GM12878 (cell line): ENCODE data around the gene EYA4. TPM values are rescaled to one million over a fixed set of nuclear protein-coding genes. Genes with fewer than 3 reads are reported as not detected.
"Not testable (repeated sequence)": the region's sequence is repeated elsewhere in the genome, so short reads cannot be mapped to it uniquely, and the experiment has no call there.

ENCODE experiments used
- ATAC-seq: fragments of 200-7000 bp; cut with Tn5 transposase; 3 replicates; pipeline ENCODE4 v1.9.1; 2020; ENCODE audit warnings: mild to moderate bottlenecking, moderate library complexity
- BruUV-seq: library from RNA; stranded (reverse); fragments of 400-500 nt; replicated peaks from 2 replicates; lab custom pipeline; 2021; lab: Mats Ljungman, UMichigan
- CTCF ChIA-PET: fragments of 300-600 bp; sonication (Branson Sonifier 250); formaldehyde crosslinking; extraction: SDS; loops from one replicate; lab custom pipeline; 2021; ENCODE audit warnings: inconsistent platforms; lab: Yijun Ruan, JAX
- POLR2A ChIA-PET: fragments of 350-600 bp; formaldehyde crosslinking; extraction: SDS; loops from one replicate; lab custom pipeline; 2021; ENCODE audit warnings: inconsistent platforms; lab: Charles Lee
- RAD21 ChIA-PET: fragments of 300-600 bp; sonication (Branson Sonifier 250); formaldehyde crosslinking; loops from one replicate; lab custom pipeline; 2023; ENCODE audit warnings: antibody characterized with exemption; ENCODE audit not compliant: unreplicated experiment; lab: Charles Lee
- SMC1A ChIA-PET: fragments of 300-600 bp; sonication (Branson Sonifier 250); formaldehyde crosslinking; loops from one replicate; lab custom pipeline; 2023; ENCODE audit not compliant: unreplicated experiment, uncharacterized antibody; lab: Charles Lee
- DNase-seq: peaks from one replicate; pipeline ENCODE4 v3.0.0-alpha.2; 2011; ENCODE audit warnings: low read depth, low spot score
- FAIRE-seq: peaks from 3 replicates; lab custom pipeline; 2011; peaks lifted over from hg19 to GRCh38; lab: Jason Lieb, UNC
- H2AFZ ChIP-seq: 2 replicates; pipeline ENCODE4 v1.6.0; 2011; ENCODE audit warnings: low read depth, low read length, control low read depth; ENCODE audit not compliant: control insufficient read depth
- H3K27ac ChIP-seq: 2 replicates; pipeline ENCODE4 v1.5.1; 2011; ENCODE audit warnings: control low read depth; ENCODE audit not compliant: control insufficient read depth, insufficient read depth
- H3K27me3 ChIP-seq, 2 experiments: replicated peaks in 1 of 2; 2 replicates each; pipeline versions ENCODE4 v1.6.0 to v1.6.1; 2011; ENCODE audit warnings: low read length in 1 of 2; ENCODE audit not compliant: control insufficient read depth in 2 of 2, insufficient read depth in 2 of 2
- H3K36me3 ChIP-seq, 2 experiments: 2 replicates each; pipeline ENCODE4 v1.5.1; 2011; ENCODE audit warnings: low read length in 1 of 2; ENCODE audit not compliant: control insufficient read depth in 2 of 2, insufficient read depth in 2 of 2
- H3K4me1 ChIP-seq: 2 replicates; pipeline ENCODE4 v1.6.1; 2011; ENCODE audit warnings: mild to moderate bottlenecking, low read length, moderate library complexity, mixed read lengths; ENCODE audit not compliant: control insufficient read depth, insufficient read depth
- H3K4me2 ChIP-seq: 2 replicates; pipeline ENCODE4 v1.6.0; 2011; ENCODE audit warnings: control low read depth; ENCODE audit not compliant: control insufficient read depth, insufficient read depth
- H3K4me3 ChIP-seq: fragments of 200-600 bp; sonication (generic); 2 replicates; pipeline ENCODE4 v1.5.1; 2016
- H3K79me2 ChIP-seq: 2 replicates; pipeline ENCODE4 v1.6.0; 2011; ENCODE audit warnings: low read length; ENCODE audit not compliant: control insufficient read depth, insufficient read depth
- H3K9ac ChIP-seq: 2 replicates; pipeline ENCODE4 v1.8.0; 2011; ENCODE audit warnings: low read length, control low read depth, mixed read lengths; ENCODE audit not compliant: control insufficient read depth, insufficient read depth
- H3K9me3 ChIP-seq: replicated peaks from 3 replicates; pipeline ENCODE4 v1.5.1; 2011; ENCODE audit warnings: mild to moderate bottlenecking, low read length; ENCODE audit not compliant: control insufficient read depth, insufficient read depth
- H4K20me1 ChIP-seq: 2 replicates; pipeline ENCODE4 v1.6.0; 2011; ENCODE audit not compliant: control insufficient read depth, insufficient read depth
- IKZF2 ChIP-seq, 2 experiments: fragments of 450-650 bp; IDR thresholded peaks; 2 replicates each; pipeline ENCODE4 v1.6.1; 2017; ENCODE audit warnings: mild to moderate bottlenecking in 2 of 2, moderate library complexity in 2 of 2
- PKNOX1 ChIP-seq: fragments of 450-650 bp; IDR thresholded peaks from 2 replicates; pipeline ENCODE4 v1.6.1; 2016; ENCODE audit warnings: mild to moderate bottlenecking
- RBBP5 ChIP-seq: fragments of 200-600 bp; sonication (generic); conservative IDR thresholded peaks from 2 replicates; pipeline ENCODE4 v1.6.1; 2016
- REST ChIP-seq: IDR thresholded peaks from 2 replicates; pipeline ENCODE4 v1.6.1; 2012; ENCODE audit warnings: mild to moderate bottlenecking, low read depth, low read length
- RFX5 ChIP-seq: IDR thresholded peaks from 2 replicates; pipeline ENCODE4 v1.6.1; 2011; ENCODE audit warnings: low read depth, low read length, improper control_type of control experiment
- RUNX3 ChIP-seq: IDR thresholded peaks from 2 replicates; pipeline ENCODE4 v1.6.1; 2012; ENCODE audit warnings: low read length, inconsistent platforms
- SREBF2 ChIP-seq: IDR thresholded peaks from 2 replicates; pipeline ENCODE4 v1.6.1; 2012; ENCODE audit warnings: mild to moderate bottlenecking, low read length
- YY1 ChIP-seq: IDR thresholded peaks from 2 replicates; pipeline ENCODE4 v1.6.1; 2011; ENCODE audit warnings: low read depth, mild to moderate bottlenecking, low read length
- WGBS: methylation state at CpG from one replicate; pipeline ENCODE4 v1.1.6; 2016; ENCODE audit warnings: low lambda C conversion rate; ENCODE audit not compliant: insufficient replicate concordance, insufficient coverage; ENCODE audit errors: missing lambda C conversion rate; 5-methylcytosine and 5-hydroxymethylcytosine counted together
- in situ Hi-C: fragments of 300-500 bp; cut with MboI; formaldehyde crosslinking; loops from 9 replicates; pipeline ENCODE4 v1.14.3; 2018; ENCODE audit warnings: mixed read lengths
- intact Hi-C: fragments of 100-400 bp; cut with micrococcal nuclease; formaldehyde crosslinking; loops from one replicate; pipeline ENCODE4 v1.14.2; 2022; ENCODE audit not compliant: unreplicated experiment
- polyA plus RNA-seq, 11 experiments: library from polyadenylated mRNA; depleted of rRNA in 4 of 11; unstranded in 6 of 11; stranded (reverse) in 5 of 11; fragments of >200 nt; fragmentation: Nextera tagmentation in 4 of 11; fragmentation: Illumina TruSeq in 1 of 11; extraction: Ambion mirVana in 4 of 11; extraction: Trizol in 1 of 11; gene quantifications; 1 replicate in 1 of 11; 2 replicates in 10 of 11; pipeline versions ENCODE4 v1.2.1 to v1.2.3, GENCODE V29; 2011 to 2016; ENCODE audit warnings: inconsistent platforms in 2 of 11, missing spikeins in 2 of 11, low read depth in 1 of 11
- total RNA-seq, 4 experiments: library from RNA; depleted of rRNA in 3 of 4; stranded (reverse); fragments of >200 nt in 3 of 4; fragmentation: Illumina TruSeq in 1 of 4; extraction: Trizol in 1 of 4; gene quantifications; 2 replicates each; pipeline versions ENCODE4 v1.2.1 to v1.2.3, GENCODE V29; 2013 to 2021

The EYA4 gene
- total and polyA plus RNA-seq, 10 of the 15 experiments (the other 5 are each of a cell fraction or from before 2014, with no cell fraction given): 0.02 TPM; not detected in 9

DNA sequence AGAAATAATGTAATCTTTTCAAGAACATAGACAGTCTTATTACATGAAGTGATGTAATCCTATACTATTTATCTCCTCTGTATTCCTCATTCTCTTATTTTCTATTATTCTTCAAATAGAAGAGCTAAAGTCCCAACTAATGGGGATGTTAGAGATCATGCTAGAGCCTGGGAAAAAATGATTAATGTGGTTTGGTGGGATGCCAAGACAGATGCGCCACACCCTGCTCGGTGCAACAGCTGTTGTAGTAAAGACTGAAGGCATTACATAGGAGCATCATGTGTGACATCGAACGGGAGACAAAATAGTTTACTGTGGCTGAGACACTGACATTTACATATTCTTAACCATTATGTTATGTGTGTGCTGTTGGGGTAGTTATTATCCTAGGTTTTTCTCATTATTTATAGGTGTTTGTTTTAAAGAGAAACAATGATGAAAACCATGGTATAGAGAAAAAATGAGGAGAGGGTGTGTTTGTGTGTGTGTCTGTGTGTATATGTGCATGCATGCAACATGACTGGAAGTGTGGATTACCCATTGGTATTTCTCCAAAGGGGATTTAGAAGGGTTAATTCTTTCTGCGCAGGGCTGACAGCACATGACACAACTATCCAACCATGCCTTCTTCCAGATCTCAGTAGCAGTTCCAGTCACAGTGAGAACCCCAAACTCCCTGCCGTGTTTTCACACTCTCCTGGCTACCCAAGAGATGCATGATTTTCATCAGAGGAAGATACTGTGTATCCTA, 155.3 kb downstream of the EYA4 start (continued):
- TF ChIP-seq REST: no peak

DNA sequence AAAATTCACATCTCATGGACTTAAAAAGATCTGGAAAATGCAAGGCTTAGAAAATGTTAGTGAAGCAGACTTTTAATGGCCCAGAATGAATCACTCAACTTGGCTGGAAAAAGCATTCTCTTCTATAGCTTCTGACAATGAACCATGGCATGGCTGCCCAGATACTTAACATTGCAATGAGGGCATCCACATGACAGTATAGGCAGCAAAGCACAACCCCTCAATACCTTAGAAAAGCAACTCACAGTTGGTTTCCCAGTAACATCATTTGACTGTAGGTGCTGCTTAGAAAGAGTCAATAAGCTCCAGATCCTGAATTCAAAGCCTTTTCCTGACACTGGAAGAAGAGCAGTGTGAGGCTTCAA, 155.8 kb downstream of the EYA4 start:
- in situ Hi-C loops (no loop called here), intact Hi-C loops (no loop called here)
- no peaks in the 10 kb centered on the region for H3K79me2 ChIP-seq
- CTCF ChIA-PET: no interaction called here
- DNase-seq: no peak
- no peak overlapping the region for H2AFZ ChIP-seq
- no peaks in the 10 kb centered on the region for H3K4me1 ChIP-seq
- H3K36me3 ChIP-seq: no peaks in the 10 kb centered on the region
- H3K27ac ChIP-seq: no peak overlapping the region
- BruUV-seq: no TSS peak
- FAIRE-seq: no peak
- POLR2A ChIA-PET: no interaction called here
- no peak overlapping the region for H3K9ac ChIP-seq
- H4K20me1 ChIP-seq: no peaks in the 10 kb centered on the region
- H3K27me3 ChIP-seq: no peaks in the 10 kb centered on the region
- no peak overlapping the region for H3K4me2 ChIP-seq
- SMC1A ChIA-PET: no interaction called here
- H3K4me3 ChIP-seq: no peak overlapping the region
- TF ChIP-seq RUNX3 (no peak), IKZF2 (IDR thresholded peaks at IDR 0.05) (no peak), SREBF2 (no peak), RBBP5 (no peak), RFX5 (no peak), PKNOX1 (no peak), YY1 (no peak)
- no peaks in the 10 kb centered on the region for H3K9me3 ChIP-seq
- no peak for ATAC-seq
- RAD21 ChIA-PET: no interaction called here

GRCh38 chr6:133397601-133398000, 156.4 kb downstream of the EYA4 start:
- H3K9ac ChIP-seq, H3K4me1 ChIP-seq, H3K36me3 ChIP-seq, FAIRE-seq, CTCF ChIA-PET, H3K27me3 ChIP-seq, ATAC-seq, BruUV-seq, H4K20me1 ChIP-seq, DNase-seq, H3K27ac ChIP-seq, H3K4me2 ChIP-seq, in situ Hi-C loops, H3K4me3 ChIP-seq, H3K9me3 ChIP-seq, POLR2A ChIA-PET, RAD21 ChIA-PET, H3K79me2 ChIP-seq, H2AFZ ChIP-seq, SMC1A ChIA-PET, intact Hi-C loops: not testable (repeated sequence)
- WGBS: 20% methylated on average over 4 of the region's 4 CpGs
